PFSK-1 (cell line): Measurements from ENCODE around the gene CXCL1.

Experiments used
- POLR2AphosphoS5 ChIP-seq: IDR thresholded peaks from 2 replicates; pipeline ENCODE4 v1.6.1; 2012; ENCODE audit warnings: low read depth, mild to moderate bottlenecking, control low read depth, low read length, moderate library complexity
- REST ChIP-seq, 2 experiments: IDR thresholded peaks; 2 replicates each; pipeline versions ENCODE4 v1.6.1 to v1.8.0; 2011 to 2012; ENCODE audit warnings: low read depth in 2 of 2, low read length in 2 of 2, control low read depth in 1 of 2, inconsistent platforms in 1 of 2, mild to moderate bottlenecking in 1 of 2, moderate library complexity in 1 of 2; ENCODE audit not compliant: insufficient read depth in 1 of 2

- TF ChIP-seq POLR2AphosphoS5 = no peak
- no peak for TF ChIP-seq REST (IDR thresholded peaks at IDR 0.05; ENCODE audit: insufficient read depth in 1 of 2, low read depth in 2 of 2, low read length in 2 of 2)
Observed at GRCh38 chr4:73853718-73854473, 15.3 kb upstream of the CXCL1 start.
